HG02763 (cell line): ENCODE measurements around the gene CPLX1.
"Not testable (repeated sequence)": the region's sequence is repeated elsewhere in the genome, so short reads cannot be mapped to it uniquely, and the experiment has no call there.

Source experiments
- ATAC-seq: cut with Tn5 transposase; IDR thresholded peaks from one replicate; pipeline ENCODE4 v1.9.1; 2021; ENCODE audit warnings: mild to moderate bottlenecking, moderate library complexity; ENCODE audit not compliant: unreplicated experiment

CPLX1 gene

GRCh38 chr4:742096-742741 is 83.7 kb downstream of the CPLX1 start:
- no peak for ATAC-seq

- ATAC-seq: no peak
Measured at GRCh38 chr4:740656-741282, 85.2 kb downstream of the CPLX1 start.

- ATAC-seq: no peak
Measured at GRCh38 chr4:740011-740410, 85.9 kb downstream of the CPLX1 start.

- ATAC-seq: no peak
Measured at GRCh38 chr4:739569-739968, 86.4 kb downstream of the CPLX1 start.

- no peak for ATAC-seq
Measured at GRCh38 chr4:738781-739280, 87.1 kb downstream of the CPLX1 start.

- ATAC-seq: not testable (repeated sequence)
Measured at GRCh38 chr4:736561-736960, 89.4 kb downstream of the CPLX1 start.

- ATAC-seq: no peak
Measured at GRCh38 chr4:735583-735982, 90.3 kb downstream of the CPLX1 start.
